Cardiac muscle cell (in vitro differentiated cells and primary cell): Measurements from ENCODE around the gene SEMA4A. TPM values are rescaled to one million over a fixed set of nuclear protein-coding genes. Genes with fewer than 3 reads are reported as not detected.
A peak's percentile ranks its signal among the peaks of the same experiment; 100 is the strongest.

Experiments used
- DNase-seq, 2 donors: peaks; one replicate each; pipeline versions ENCODE4 v3.0.0 to v3.0.0-alpha.2; 2010 to 2017; ENCODE audit warnings: low read depth in 1 of 2, low spot score in 1 of 2
- H3K27ac ChIP-seq: fragments of 200-600 bp; sonication (generic); 2 replicates; pipeline ENCODE4 v1.5.1; 2016
- H3K27me3 ChIP-seq: fragments of 200-600 bp; sonication (generic); 2 replicates; pipeline ENCODE4 v1.6.0; 2016; ENCODE audit warnings: control low read depth
- H3K36me3 ChIP-seq: fragments of 200-600 bp; sonication (generic); 2 replicates; pipeline ENCODE4 v1.5.1; 2016; ENCODE audit warnings: control low read depth
- H3K4me1 ChIP-seq: fragments of 200-600 bp; sonication (generic); 2 replicates; pipeline ENCODE4 v1.8.1; 2017; ENCODE audit warnings: low read depth, mild to moderate bottlenecking, mixed run types
- H3K4me3 ChIP-seq: fragments of 200-600 bp; sonication (generic); 2 replicates; pipeline ENCODE4 v1.5.1; 2016; ENCODE audit warnings: mild to moderate bottlenecking
- H3K9me3 ChIP-seq: fragments of 200-600 bp; sonication (generic); 2 replicates; pipeline ENCODE4 v1.5.1; 2017; ENCODE audit warnings: low read depth, mild to moderate bottlenecking, control low read depth
- CTCF ChIP-seq: IDR thresholded peaks from 2 replicates; pipeline ENCODE4 v1.5.1; 2012; ENCODE audit warnings: low read depth, mild to moderate bottlenecking, low read length
- polyA plus RNA-seq: library from polyadenylated mRNA; unstranded; fragments of >200 nt; fragmentation: Nextera tagmentation; extraction: Ambion mirVana; gene quantifications from 2 replicates; pipeline ENCODE4 v1.2.1, GENCODE V29; 2016
- total RNA-seq: library from RNA; depleted of rRNA; stranded (reverse); fragments of >200 nt; gene quantifications from 2 replicates; pipeline ENCODE4 v1.2.3, GENCODE V29; 2016

Gene SEMA4A
- total and polyA plus RNA-seq, 2 experiments from 2014 or later = 0.65 to 8.6 TPM

DNA sequence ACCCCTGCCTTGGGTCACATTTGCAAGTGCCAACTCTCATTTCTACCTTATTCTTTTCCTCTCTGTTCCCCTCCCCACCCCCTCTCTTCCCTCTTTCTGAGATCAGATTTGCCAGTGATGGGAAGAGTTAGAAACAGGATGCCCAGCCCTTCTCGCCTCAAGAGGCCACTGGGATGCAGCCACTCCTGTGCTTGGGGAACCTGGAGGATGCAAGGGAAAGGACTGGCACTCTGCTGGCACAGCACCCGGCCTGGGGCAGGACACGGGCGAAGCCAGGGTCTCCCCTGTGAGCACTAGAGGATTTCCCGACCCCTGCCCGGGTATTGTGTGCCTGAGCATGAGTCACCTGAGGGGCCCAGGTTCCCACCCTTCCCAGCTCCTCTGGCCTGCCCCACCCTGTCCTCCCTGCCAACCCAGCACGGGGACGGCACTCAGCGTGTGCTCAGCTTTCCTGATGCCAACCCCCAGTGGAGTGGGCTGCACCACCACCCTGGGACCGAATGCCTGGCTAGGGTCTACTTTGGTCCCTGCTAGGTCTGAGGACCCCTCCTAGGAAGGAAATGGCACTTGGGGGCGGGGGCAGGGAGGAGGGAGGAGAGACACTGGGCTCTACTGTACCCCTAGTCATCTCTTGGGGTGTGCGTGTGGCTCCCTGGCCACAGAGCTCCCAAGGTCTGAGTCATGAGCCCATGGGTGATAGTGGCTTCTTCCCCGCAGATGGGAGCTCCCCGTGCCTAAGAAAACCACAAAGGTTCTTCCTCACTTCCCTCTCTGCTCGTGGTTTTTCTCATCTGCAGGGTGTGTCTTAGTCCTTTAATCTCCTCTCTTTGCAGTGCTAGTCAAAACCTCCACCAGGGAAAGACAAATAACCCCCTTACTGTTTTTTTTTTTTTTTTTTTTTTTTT is 26.5 kb upstream of the SEMA4A start:
- no peaks in the 10 kb centered on the region for H3K27me3 ChIP-seq
- peaks cover 12% of the 10 kb centered on the region for H3K36me3 ChIP-seq
- peak overlapping the region; percentile 97 for H3K27ac ChIP-seq
- H3K4me1 ChIP-seq = peaks cover 73% of the 10 kb centered on the region
- peak in 1 of 2 donors; percentile 81 for DNase-seq
- no peak overlapping the region for H3K4me3 ChIP-seq
- H3K9me3 ChIP-seq = no peaks in the 10 kb centered on the region
- TF ChIP-seq CTCF = no peak

DNA sequence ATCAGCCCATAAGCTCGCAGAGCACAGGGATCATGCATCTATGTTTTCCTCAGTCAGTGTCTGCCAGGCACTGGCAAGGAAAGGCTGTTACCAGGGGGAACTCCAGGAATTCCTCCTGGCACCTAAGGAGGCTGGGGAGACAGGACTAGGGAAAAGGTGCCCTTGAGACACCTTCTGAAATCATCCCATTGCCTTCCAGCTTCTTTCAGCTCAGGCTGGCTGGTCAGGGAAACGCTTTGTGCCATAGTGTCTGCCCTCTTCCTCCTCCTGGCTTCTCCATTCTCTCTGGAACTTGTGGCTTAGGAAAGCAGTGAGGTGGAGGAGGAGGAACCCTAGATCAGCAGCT is 25.1 kb upstream of the SEMA4A start:
- Histone ChIP-seq H3K4me1 (peaks cover 59% of the 10 kb centered on the region), H3K27ac (peak overlapping the region; percentile 98), H3K4me3 (no peak overlapping the region), H3K9me3 (no peaks in the 10 kb centered on the region), H3K36me3 (peaks cover 19% of the 10 kb centered on the region), H3K27me3 (no peaks in the 10 kb centered on the region)
- no peak for DNase-seq
- no peak for TF ChIP-seq CTCF

GRCh38 chr1:156128654-156129597 is 24.5 kb upstream of the SEMA4A start:
- Histone ChIP-seq H3K27me3 (no peaks in the 10 kb centered on the region), H3K4me1 (peaks cover 54% of the 10 kb centered on the region), H3K36me3 (peaks cover 25% of the 10 kb centered on the region), H3K4me3 (no peak overlapping the region), H3K9me3 (no peaks in the 10 kb centered on the region), H3K27ac (peak overlapping the region; percentile 98)
- peak; percentile 59 to 92 for DNase-seq
- TF ChIP-seq CTCF = no peak

DNA sequence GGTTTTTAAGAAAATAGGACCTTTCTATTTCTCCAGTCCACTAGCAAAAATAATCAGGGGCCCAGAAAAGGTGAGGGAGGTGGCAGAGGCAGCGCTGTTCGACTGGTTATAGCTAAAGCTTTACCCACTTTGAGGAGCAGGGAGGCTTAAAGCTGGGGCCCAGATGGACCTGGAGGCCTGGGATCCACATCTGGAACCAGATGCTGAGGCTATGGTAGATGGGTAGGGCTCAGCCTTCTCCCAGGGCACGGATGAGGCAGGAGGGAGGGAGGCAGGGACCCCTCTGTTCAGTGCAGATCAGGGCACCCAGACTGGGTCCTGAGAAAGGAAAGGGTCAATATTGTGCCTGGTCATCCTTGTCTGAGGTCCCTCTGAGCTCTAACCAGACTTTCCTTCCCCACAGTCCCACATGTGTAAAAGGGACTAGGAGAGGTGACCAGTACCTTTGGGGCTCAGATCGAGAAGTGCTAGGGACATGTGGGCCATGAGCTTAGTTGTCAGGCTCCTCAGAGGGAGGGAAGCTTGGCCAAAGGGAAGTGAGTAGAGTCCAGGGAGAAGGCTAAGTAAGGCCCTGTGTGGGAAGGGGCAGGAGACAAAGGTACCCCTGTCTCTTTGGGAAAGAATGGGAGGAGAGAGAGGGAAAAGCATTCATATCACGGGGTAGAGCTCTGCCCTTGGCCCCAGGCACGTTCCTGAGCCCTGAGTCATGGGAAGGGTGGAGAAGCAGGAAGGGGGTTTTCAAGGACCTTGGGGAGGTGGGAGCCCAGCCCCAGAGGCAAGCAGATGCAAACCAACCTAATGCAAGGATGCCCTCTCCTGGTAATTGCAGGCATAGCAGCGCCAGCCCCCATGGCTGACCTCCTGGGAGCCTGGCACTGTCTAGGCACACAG is 23.5 kb upstream of the SEMA4A start:
- Histone ChIP-seq H3K36me3 (peaks cover 35% of the 10 kb centered on the region), H3K27ac (peak overlapping the region; percentile 98)

More for the DNA sequence above, 23.5 kb upstream of the SEMA4A start:
- H3K4me3 ChIP-seq = no peak overlapping the region
- DNase-seq = peak; percentile 90 to 98
- H3K27me3 ChIP-seq = no peaks in the 10 kb centered on the region
- peak; percentile 96 for TF ChIP-seq CTCF
- H3K9me3 ChIP-seq = no peaks in the 10 kb centered on the region
- peaks cover 44% of the 10 kb centered on the region for H3K4me1 ChIP-seq
